GM18511 (cell line): ENCODE measurements around the gene TIMM17B.
A peak's percentile ranks its signal among the peaks of the same experiment; 100 is the strongest.
"Not testable (repeated sequence)": the region's sequence is repeated elsewhere in the genome, so short reads cannot be mapped to it uniquely, and the experiment has no call there.

Source experiments
- ATAC-seq: cut with Tn5 transposase; IDR thresholded peaks from one replicate; pipeline ENCODE4 v1.9.1; 2021; ENCODE audit warnings: mild to moderate bottlenecking, moderate library complexity; ENCODE audit not compliant: unreplicated experiment

Gene TIMM17B

DNA sequence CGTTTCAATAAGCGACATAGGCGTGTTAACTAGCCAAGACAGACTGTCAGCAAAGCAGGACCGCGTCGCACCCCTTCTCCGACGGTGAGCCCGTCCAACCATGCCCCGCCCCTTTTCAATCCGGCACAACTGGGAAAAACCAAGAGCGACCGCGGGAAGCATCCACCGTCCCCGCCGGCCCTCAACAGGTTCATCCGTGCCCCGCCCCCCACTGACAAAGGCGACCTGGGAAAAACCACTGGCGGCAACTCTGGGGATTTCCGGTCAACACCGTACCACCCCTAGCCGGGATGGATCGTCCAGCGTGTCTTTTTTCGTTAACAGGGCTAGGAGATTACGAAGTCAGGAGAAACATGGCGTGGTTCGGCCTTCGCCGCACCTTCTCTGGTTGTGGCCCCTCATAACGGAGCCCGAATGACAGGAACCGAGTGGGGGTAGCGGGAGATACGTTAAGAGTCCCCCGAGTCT is 377 bp downstream of the TIMM17B start:
- peak; percentile 22 for ATAC-seq

DNA sequence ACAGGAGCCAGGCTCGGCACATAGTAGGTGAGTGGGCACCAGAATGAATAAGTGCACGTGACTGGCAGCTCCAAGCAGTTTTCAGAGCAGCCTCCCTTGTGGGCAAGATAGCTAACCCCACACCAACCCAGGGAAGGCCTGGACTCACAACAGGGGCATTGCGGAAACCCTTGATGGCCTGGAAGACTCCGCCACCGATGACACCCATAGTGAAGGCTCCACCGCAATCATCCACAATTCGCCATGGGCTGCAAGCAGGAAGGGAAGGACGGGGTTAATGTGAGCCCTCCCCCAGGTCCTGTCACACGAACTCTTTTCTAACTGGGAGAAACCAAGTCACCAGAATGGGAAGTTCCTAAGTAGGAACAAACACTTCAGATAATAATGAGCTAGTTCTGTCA is 957 bp downstream of the TIMM17B start:
- ATAC-seq, result no peak

DNA sequence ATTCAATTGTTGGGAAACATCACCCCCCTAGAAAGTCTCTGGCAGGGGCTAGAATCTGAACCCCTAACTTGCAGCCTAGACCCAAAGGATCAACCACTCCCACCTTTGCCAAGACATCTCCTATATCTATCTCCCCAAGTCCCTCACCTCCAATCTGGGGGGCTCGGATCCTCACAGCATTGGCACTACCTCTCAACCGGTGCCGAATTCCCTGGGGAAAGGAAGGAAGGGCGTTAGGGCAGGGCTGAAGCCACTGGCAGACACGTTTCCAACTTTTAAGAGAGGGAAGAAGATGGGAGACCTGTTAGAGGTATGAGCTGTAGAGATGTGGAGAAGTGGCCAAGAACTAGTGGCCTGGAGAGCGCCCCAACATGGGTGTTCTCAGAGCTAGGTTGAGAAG is 2.7 kb downstream of the TIMM17B start:
- ATAC-seq, result no peak

DNA sequence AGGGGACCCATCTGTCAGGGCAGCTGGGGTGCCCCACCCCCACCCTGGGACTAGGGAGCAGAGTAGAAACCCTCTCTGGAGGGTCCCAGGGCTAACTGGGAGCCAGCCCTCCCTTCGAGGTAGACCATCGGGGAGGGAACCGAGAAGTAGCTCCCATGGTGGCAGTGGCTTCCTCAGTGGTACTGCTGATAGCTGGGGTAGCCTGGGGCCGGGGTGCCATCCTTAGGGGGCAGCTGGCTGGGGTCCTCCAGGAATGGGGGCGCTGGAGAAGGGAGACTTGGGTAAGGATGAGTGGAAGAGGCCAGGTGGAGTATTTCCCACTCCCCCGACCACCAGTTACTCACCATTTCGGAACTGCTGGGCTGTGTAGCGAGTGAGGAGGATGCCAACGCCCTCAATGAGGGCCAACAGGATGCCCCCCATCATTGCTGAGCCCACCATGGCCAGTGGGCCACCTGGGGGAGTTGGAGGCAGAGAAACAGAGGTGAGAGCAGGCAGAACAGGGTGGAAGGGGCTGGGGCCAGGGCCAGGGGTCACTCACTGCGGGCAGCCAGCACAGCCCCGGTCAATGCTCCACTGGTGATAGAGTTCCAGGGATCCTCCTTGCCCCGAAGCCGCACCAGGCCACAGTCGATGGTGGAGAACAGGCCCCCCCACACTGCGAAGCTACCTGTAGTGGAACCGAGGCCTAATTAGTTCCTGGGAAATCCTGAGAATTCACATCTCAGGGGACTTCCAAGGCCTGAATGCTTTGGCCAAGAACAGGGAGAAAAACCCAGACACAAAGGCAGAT is 3.8 kb downstream of the TIMM17B start:
- no peak for ATAC-seq

DNA sequence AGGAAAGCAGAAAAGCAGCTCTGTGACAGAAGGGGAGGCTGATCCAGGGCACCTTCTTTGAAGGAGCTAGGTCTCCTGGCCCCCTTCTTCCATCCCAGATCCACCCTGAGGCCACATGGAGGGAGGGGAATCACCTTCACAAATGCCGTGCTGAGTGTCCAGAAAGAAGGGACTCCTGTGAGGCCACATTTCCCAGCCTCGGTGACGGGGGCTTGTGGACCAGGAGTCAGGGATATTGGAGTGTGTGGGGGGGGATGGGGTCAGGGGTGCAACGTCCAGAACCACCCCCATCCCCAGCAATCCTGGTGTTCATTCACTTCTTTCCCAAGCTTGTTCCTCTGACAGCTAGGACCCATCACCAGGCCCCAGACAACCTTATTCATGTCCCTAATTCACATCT is 4.7 kb downstream of the TIMM17B start:
- ATAC-seq, result no peak

DNA sequence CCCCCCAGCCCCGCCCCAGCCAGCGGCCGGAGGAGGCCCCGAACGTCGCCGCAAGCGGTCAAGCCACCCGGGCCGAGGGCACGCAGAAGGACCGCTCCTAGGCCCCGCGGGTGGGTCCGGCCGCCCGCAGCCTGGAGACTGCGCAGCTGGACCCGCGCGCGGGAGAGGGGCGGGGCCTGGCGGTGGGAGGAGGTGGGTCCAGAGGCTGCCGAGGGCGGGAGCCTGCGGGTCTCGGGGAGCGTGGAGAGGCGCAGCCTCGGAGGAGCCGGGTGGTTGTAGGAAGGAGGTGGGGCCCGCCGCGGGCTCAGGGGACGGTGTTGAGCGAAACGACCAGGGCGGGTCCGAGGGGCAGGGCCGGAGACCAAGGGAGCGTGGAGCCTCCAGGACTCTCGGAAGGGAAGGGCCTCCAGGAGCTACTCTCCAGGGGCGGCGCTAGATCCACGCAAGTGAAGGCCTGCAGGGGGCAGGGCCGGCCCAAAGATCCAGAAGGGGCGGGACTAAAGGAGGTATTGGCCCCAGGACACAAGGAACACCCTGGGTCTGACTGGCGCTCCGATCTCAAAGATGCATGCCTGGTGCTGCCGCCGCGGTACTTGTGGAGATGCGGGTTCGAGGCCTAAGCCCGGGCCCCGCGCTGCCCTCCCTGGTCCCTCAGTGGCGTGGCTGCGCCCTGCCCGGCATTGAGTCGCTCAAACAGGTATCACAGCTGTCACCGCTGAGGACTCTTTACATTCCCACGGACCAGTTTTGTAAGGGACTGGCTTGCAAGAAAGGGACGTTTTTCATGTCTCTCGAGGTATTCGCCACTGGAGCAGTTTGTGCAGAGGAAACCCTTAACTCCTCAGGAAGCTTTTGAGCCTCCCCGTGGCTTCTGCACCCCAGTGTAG is 5.9 kb downstream of the TIMM17B start:
- peak; percentile 82 for ATAC-seq

DNA sequence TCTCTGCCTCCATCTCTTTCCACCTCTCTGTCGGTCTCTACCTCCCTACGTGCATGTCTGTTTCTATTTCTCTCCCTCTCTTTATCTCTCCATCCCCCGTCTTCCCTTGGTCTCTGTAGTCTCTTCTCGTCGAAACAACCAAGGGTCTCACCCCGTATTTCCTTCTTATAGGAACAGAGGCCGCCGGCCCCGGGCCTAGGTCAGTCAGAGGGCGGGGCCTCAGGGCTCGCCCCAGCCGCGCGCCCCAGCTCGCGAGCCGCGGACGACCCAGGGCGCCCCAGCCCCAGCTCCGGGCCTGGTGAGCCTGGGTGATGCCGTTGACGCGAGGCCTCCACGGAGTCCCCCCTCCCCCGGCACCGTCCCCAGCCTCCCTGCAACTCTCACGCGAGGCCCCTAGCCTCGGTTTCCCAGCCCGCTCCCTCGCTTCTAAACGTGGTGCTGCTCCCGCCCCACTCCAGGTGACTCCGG is 6.6 kb downstream of the TIMM17B start:
- ATAC-seq, result peak; percentile 57

DNA sequence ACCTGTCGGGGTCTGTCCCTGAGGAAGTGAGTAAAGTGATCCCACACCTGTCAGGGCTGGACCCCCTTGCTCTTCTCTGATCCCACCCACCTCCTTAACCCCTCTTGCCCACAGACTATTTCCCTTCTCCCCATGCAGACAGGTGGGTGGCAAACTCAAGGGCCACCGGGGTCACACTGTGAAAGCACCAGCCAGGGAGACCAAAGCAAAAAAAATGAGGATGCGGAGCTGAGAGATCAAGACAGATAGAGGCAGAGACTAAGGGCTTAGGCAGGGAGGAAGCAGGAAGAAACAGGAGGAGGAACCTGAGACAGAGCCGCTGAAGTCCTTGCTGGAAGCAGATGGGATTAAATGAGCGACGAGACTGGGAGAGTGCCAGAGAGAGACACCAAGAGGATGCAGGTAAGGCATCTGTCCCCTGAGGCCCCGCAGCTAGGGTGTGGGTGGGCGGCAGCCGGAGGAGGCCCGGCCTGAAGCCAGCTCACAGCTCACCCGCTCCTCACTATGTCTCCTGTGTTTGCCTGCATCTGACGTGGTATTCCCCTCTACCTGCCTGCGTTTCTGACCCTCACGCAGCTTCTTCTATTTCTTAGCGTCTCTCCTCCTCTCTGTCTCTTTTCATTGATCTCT is 7.2 kb downstream of the TIMM17B start:
- ATAC-seq, result no peak

DNA sequence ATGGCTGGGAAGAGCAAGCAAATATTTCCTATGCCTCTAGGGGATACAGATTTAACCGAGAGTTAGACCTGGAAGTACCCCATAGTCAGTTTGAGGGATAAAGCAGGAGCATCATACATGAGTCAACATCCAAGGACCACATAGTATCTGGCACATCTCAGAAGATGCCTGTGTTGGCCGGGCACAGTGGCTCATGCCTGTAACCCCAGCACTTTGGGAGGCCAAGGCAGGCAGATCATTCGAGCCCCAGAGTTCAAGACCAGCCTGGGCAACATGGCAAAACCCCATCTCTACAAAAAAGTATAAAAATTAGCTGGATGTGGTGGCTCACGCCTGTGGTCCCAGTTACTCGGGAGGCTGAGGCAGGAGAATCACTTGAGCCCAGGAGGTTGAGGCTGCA is 11.0 kb downstream of the TIMM17B start:
- ATAC-seq, result not testable (repeated sequence)

DNA sequence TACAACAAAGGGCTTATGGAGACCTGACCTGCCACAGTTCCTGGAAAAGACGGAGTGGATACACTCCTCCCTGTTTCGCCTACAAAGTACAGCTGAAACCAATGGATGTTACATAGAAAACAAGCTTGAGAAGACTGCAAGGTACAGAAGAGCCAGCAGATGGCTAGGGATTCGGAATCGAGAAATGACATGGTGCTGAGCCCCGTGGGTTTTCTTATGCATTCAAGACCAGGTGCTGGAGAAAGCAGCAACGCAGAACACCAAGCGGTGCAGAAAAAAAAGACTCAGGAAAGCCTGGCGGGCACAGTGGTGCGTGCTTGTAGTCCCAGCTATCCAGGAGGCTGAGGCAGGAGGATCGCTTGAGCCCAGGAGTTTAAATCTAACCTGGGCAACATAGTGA is 13.8 kb downstream of the TIMM17B start:
- ATAC-seq, result no peak

DNA sequence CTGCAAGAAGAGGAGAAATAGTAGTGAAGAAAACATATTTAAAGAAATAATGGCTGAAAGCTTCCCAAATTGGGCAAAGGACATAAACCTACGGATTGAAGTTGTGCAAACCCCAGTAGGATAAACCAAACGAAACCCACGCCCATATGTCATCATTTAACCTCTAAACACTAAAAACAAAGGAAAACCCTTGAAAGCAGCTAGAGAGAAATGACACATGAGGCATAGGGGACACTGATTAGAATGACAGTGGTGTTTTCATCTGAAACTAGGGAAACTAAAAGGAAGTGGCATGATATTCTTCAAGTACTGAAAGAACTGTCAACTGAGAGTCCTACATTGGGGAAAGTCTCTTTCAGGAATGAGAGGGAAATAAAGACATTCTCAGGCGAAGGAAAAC is 20.6 kb downstream of the TIMM17B start:
- not testable (repeated sequence) for ATAC-seq

DNA sequence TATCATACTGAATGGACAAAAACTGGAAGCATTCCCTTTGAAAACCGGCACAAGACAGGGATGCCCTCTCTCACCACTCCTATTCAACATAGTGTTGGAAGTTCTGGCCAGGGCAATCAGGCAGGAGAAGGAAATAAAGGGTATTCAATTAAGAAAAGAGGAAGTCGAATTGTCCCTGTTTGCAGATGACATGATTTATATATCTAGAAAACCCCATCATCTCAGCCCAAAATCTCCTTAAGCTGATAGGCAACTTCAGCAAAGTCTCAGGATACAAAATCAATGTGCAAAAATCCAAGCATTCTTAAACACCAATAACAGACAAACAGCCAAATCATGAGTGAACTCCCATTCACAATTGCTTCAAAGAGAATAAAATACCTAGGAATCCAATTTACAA is 25.6 kb downstream of the TIMM17B start:
- not testable (repeated sequence) for ATAC-seq

DNA sequence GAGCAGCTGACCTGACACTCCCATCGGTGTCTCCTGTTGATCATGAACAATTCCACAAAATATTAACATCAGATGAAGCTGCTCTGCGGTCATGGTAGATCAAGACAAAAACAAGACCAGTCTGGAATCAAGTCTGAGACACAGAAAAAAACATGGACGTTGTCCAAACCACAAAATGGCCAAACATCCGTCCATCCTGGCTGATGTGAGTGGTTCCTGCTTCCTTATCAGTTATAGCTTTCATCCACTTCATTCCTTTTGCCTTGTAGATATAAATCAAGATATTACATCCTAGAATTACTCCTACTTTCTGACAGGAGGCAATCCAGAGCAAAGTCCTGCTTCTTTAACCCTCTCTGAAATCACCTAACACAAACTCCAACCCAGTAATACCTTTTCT is 33.4 kb downstream of the TIMM17B start:
- no peak for ATAC-seq

DNA sequence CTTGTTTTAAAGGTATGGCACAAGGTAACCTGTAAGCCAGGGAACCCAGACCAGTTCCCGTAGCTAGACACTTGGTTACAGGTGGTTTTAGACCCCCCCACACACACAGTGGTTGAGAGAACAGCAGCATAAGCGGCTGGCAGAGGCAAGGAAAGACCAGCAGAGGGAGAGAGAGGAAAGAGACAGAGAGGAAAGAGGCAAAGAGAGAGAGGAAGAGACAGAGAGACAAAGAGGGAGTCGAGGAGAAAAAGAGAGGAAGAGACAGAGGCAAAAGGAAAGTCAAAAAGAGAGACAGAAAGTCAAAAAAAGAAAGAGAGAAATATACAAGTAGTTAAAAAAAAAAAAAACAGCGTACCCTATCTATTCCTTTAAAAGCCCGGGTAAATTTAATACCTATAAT is 42.7 kb downstream of the TIMM17B start:
- ATAC-seq, result no peak

DNA sequence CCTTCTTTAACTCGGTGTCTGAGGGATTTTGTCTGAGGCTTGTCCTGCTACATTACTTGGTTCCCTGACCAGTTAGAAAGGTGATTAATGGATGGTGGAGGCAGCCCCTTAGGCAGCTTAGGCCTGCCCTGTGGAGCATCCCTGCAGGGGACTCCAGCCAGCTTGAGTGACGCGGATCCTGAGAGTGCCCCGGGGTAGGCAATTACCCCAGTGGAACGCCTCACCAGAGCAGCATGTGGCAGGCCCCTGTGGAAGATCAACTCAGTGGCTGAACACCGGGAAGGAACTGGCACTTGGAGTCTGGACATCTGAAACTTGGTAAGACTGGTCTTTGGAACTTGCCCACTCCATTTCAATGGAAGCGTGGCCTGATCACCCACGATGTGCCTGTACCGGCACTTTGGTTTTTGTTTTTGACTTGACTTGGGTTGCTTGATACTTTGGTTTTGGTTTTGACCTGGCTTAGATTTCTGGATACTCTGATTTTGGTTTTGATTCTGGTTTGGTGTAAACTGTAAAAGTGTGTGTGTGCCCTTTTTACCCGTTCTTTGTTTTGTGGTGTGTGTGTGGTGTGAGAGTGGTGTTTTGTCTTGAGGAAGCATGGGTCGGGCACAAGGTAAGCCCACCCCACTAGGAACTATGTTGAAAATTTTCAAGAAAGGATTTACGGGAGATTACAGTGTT is 43.3 kb downstream of the TIMM17B start:
- not testable (repeated sequence) for ATAC-seq

DNA sequence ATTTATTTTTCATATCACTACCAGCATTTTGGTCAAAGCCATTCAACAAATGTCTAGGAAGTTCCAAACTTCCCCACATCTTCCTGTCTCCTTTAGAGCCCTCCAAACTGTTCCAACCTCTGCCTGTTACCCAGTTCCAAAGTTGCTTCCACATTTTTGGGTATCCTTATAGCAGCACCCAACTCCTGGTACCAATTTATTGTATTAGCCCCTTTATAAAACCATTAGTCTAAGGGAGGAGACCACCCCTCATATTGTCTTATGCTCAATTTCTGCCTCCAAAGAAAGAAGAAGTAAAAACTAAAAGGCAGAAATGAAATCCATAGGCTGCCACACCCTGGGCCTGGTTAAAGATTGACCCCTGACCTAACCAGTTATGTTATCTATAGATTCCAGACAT is 44.1 kb downstream of the TIMM17B start:
- not testable (repeated sequence) for ATAC-seq

DNA sequence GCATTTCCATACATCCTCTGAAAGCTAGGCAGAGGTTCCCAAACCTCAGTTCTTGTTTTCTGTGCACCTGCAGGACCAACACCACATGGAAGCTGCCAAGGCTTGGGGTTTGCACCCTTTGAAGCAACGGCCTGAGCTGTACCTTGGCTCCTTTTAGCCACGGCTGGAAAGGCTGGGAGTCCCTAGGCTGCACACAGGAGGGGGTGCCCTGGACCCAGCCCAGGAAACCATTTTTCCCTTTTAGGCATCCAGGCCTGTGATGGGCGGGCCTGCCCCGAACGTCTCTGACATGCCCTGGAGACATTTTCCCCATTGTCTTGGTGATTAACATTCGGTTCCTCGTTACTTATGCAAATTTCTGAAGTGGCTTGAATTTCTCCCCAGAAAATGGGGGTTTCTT is 44.7 kb downstream of the TIMM17B start:
- no peak for ATAC-seq

DNA sequence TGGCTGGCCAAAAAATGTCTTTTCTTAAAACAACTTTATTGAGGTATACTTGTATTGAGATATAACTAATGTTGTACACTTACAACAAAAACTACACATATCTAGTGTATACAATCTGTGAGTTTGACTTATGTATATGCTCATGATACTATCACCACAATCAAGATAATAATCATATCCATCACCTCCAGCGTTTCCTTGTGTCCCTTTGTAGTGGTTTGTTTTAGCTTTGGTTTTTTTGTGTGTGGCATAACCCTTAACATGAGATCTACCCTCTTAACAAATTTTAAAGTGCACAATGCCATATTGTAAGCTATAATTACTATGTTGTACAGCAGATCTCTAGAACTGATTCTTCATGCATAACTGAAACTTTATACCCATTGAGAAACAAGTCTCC is 48.7 kb downstream of the TIMM17B start:
- ATAC-seq, result no peak
